HepG2 (cell line): Measurements from ENCODE around the gene ATAD1. TPM values are rescaled to one million over a fixed set of nuclear protein-coding genes. Genes with fewer than 3 reads are reported as not detected.

Source experiments
- AKAP8 ChIP-seq: sonication (generic); formaldehyde crosslinking; IDR thresholded peaks from 2 replicates; pipeline ENCODE4 v1.5.1; 2020; ENCODE audit warnings: mild to moderate bottlenecking, missing genetic modification reagents
- CC2D1A ChIP-seq: sonication (generic); formaldehyde crosslinking; IDR thresholded peaks from 2 replicates; pipeline ENCODE4 v1.8.1; 2023; ENCODE audit warnings: mild to moderate bottlenecking, missing genetic modification reagents
- CREB1 ChIP-seq, 2 experiments: fragments of 450-650 bp in 1 of 2; IDR thresholded peaks; 2 replicates each; pipeline ENCODE4 v1.6.1; 2016 to 2017; ENCODE audit warnings: control low read depth in 1 of 2, mild to moderate bottlenecking in 1 of 2, missing compliant biosample characterization in 1 of 2, missing genetic modification characterization in 1 of 2
- HNRNPUL1 ChIP-seq: fragments of 200-400 bp; formaldehyde crosslinking; IDR thresholded peaks from 2 replicates; pipeline ENCODE4 v1.6.1; 2017; ENCODE audit warnings: low read depth, mild to moderate bottlenecking, low read length, moderate library complexity
- IRF9 ChIP-seq: sonication (generic); formaldehyde crosslinking; IDR thresholded peaks from 2 replicates; pipeline ENCODE4 v1.8.0; 2022; ENCODE audit warnings: missing genetic modification reagents, mild to moderate bottlenecking, borderline replicate concordance
- LCORL ChIP-seq, 2 experiments: fragments of 450-650 bp in 1 of 2; sonication (generic) in 1 of 2; formaldehyde crosslinking in 1 of 2; IDR thresholded peaks; 2 replicates each; pipeline versions ENCODE4 v1.5.0 to v1.6.1; 2017 to 2020; ENCODE audit warnings: antibody characterized with exemption in 1 of 2, missing genetic modification reagents in 1 of 2
- MIER3 ChIP-seq: IDR thresholded peaks from 2 replicates; pipeline ENCODE4 v1.6.1; 2016; ENCODE audit warnings: missing compliant biosample characterization, borderline replicate concordance
- NFIB ChIP-seq: sonication (generic); formaldehyde crosslinking; IDR thresholded peaks from 2 replicates; pipeline ENCODE4 v1.9.0; 2021; ENCODE audit warnings: missing genetic modification reagents, mild to moderate bottlenecking, borderline replicate concordance
- NR2C2 ChIP-seq: sonication (generic); formaldehyde crosslinking; IDR thresholded peaks from 2 replicates; pipeline ENCODE4 v1.4.0; 2020; ENCODE audit warnings: missing genetic modification reagents, mild to moderate bottlenecking, moderate library complexity, borderline replicate concordance
- POLR2G ChIP-seq: fragments of 200-400 bp; formaldehyde crosslinking; IDR thresholded peaks from 2 replicates; pipeline ENCODE4 v1.6.1; 2018; ENCODE audit warnings: mild to moderate bottlenecking, low read depth, low read length, moderate library complexity
- REPIN1 ChIP-seq: sonication (generic); formaldehyde crosslinking; IDR thresholded peaks from 2 replicates; pipeline ENCODE4 v1.8.0; 2022; ENCODE audit warnings: missing genetic modification reagents, low read depth, mild to moderate bottlenecking, borderline replicate concordance
- SIN3A ChIP-seq: IDR thresholded peaks from 2 replicates; pipeline ENCODE4 v1.6.1; 2011; ENCODE audit warnings: low read depth, mild to moderate bottlenecking, control low read depth, low read length, borderline replicate concordance
- TBX3 ChIP-seq: fragments of 450-650 bp; IDR thresholded peaks from 2 replicates; pipeline ENCODE4 v1.6.1; 2017; ENCODE audit warnings: antibody characterized with exemption, mild to moderate bottlenecking, inconsistent platforms, borderline replicate concordance
- XBP1 ChIP-seq: sonication (generic); formaldehyde crosslinking; IDR thresholded peaks from 2 replicates; pipeline ENCODE4 v1.5.0; 2020; ENCODE audit warnings: missing genetic modification reagents
- ZBTB34 ChIP-seq: sonication (generic); formaldehyde crosslinking; IDR thresholded peaks from 2 replicates; pipeline ENCODE4 v1.8.0; 2022; ENCODE audit warnings: mild to moderate bottlenecking, missing genetic modification reagents
- ZBTB39 ChIP-seq: sonication (generic); formaldehyde crosslinking; IDR thresholded peaks from 2 replicates; pipeline ENCODE4 v1.5.0; 2020; ENCODE audit warnings: missing genetic modification reagents
- ZFP36L1 ChIP-seq: sonication (generic); formaldehyde crosslinking; IDR thresholded peaks from 2 replicates; pipeline ENCODE4 v1.8.0; 2022; ENCODE audit warnings: mild to moderate bottlenecking, missing genetic modification reagents, moderate library complexity
- ZNF253 ChIP-seq: sonication (generic); formaldehyde crosslinking; IDR thresholded peaks from 2 replicates; pipeline ENCODE4 v1.8.0; 2022; ENCODE audit warnings: mild to moderate bottlenecking, missing genetic modification reagents, borderline replicate concordance
- ZNF414 ChIP-seq: sonication (generic); formaldehyde crosslinking; IDR thresholded peaks from 2 replicates; pipeline ENCODE4 v1.5.0; 2020; ENCODE audit warnings: missing genetic modification reagents
- ZNF547 ChIP-seq: sonication (generic); formaldehyde crosslinking; IDR thresholded peaks from 2 replicates; pipeline ENCODE4 v1.5.1; 2020; ENCODE audit warnings: mild to moderate bottlenecking, missing genetic modification reagents
- ZNF83 ChIP-seq: sonication (generic); formaldehyde crosslinking; IDR thresholded peaks from 2 replicates; pipeline ENCODE4 v1.4.0; 2020; ENCODE audit warnings: missing genetic modification reagents, mild to moderate bottlenecking, borderline replicate concordance
- ZNF839 ChIP-seq: sonication (generic); formaldehyde crosslinking; IDR thresholded peaks from 2 replicates; pipeline ENCODE4 v1.4.0; 2020; ENCODE audit warnings: missing genetic modification reagents, mild to moderate bottlenecking, borderline replicate concordance
- polyA plus RNA-seq, 8 experiments: library from polyadenylated mRNA; depleted of rRNA in 3 of 8; stranded (reverse) in 7 of 8; unstranded in 1 of 8; fragments of >200 nt; fragmentation: Illumina TruSeq in 4 of 8; extraction: Trizol in 4 of 8; gene quantifications; 2 replicates each; pipeline versions ENCODE4 v1.2.1 to v1.2.3, GENCODE V29; 2011 to 2016; ENCODE audit warnings: low read depth in 4 of 8, missing spikeins in 1 of 8, mixed read lengths in 1 of 8; ENCODE audit not compliant: insufficient read depth in 1 of 8
- total RNA-seq, 5 experiments: library from RNA; depleted of rRNA; stranded (reverse); fragments of >200 nt; fragmentation: Illumina TruSeq; extraction: Trizol; gene quantifications; 2 replicates each; pipeline ENCODE4 v1.2.3, GENCODE V29; 2016; ENCODE audit warnings: low read depth in 1 of 5

Gene ATAD1
- total and polyA plus RNA-seq, 2 of the 13 experiments (the other 11 are each of a cell fraction or from before 2014, with no cell fraction given) = 14.9 to 28.2 TPM

- peak; percentile 38; the same call in 1 of the 2 replicates for TF ChIP-seq AKAP8
- TF ChIP-seq IRF9 (CRISPR knock-in tag) = 0 out of 2 replicates have a peak, but pooled peaks have one; percentile 5
- peak; percentile 99 for TF ChIP-seq NR2C2 (CRISPR knock-in tag)
- TF ChIP-seq POLR2G = peak; percentile 91
- no peak for TF ChIP-seq LCORL (IDR thresholded peaks at IDR 0.05)
- peak; percentile 40; the same call in 1 of the 2 replicates for TF ChIP-seq LCORL (CRISPR knock-in tag; IDR thresholded peaks at IDR 0.05)
- TF ChIP-seq CC2D1A (CRISPR knock-in tag) = no peak
- peak; percentile 63; the same call in 1 of the 2 replicates for TF ChIP-seq REPIN1
- TF ChIP-seq ZFP36L1 (CRISPR knock-in tag) = peak; percentile 80; the same call in 1 of the 2 replicates
- no peak; the same call in 1 of the 2 replicates for TF ChIP-seq ZNF83 (CRISPR knock-in tag)
- no peak; the same call in 1 of the 2 replicates for TF ChIP-seq SIN3A
- TF ChIP-seq ZBTB39 (CRISPR knock-in tag) = no peak
- no peak for TF ChIP-seq CREB1 (IDR thresholded peaks at IDR 0.05)
- no peak for TF ChIP-seq CREB1 (CRISPR knock-in tag; IDR thresholded peaks at IDR 0.05)
- 0 out of 2 replicates have a peak, but pooled peaks have one; percentile 6 for TF ChIP-seq ZBTB34 (CRISPR knock-in tag)
- no peak for TF ChIP-seq TBX3
- peak; percentile 55; the same call in 1 of the 2 replicates for TF ChIP-seq MIER3 (CRISPR knock-in tag)
- TF ChIP-seq NFIB (CRISPR knock-in tag) = no peak
- no peak for TF ChIP-seq HNRNPUL1
- peak; percentile 77; the same call in 1 of the 2 replicates for TF ChIP-seq ZNF839 (CRISPR knock-in tag)
- 0 out of 2 replicates have a peak, but pooled peaks have one; percentile 71 for TF ChIP-seq ZNF253 (CRISPR knock-in tag)
- no peak for TF ChIP-seq ZNF414 (CRISPR knock-in tag)
- peak; percentile 78 for TF ChIP-seq ZNF547 (CRISPR knock-in tag)
- no peak for TF ChIP-seq XBP1 (CRISPR knock-in tag)
These were observed at the start of gene ATAD1 (continued) for GRCh38 chr10:87817609-87818504.
